Loucy (cell line): Measurements from ENCODE around the gene SNCA.
A peak's percentile ranks its signal among the peaks of the same experiment; 100 is the strongest.

Experiments
- H2AFZ ChIP-seq: fragments of 200-600 bp; sonication (generic); 2 replicates; pipeline ENCODE4 v1.6.0; 2016; ENCODE audit warnings: antibody characterized with exemption, mild to moderate bottlenecking, low read length, moderate library complexity
- H3F3A ChIP-seq: fragments of 200-600 bp; 2 replicates; pipeline ENCODE4 v1.6.0; 2016; ENCODE audit warnings: antibody characterized with exemption, low read depth, mild to moderate bottlenecking
- H3K27me3 ChIP-seq: fragments of 200-600 bp; sonication (generic); 2 replicates; pipeline ENCODE4 v1.6.1; 2014; ENCODE audit warnings: low read length, mild to moderate bottlenecking; ENCODE audit not compliant: insufficient read depth, poor library complexity, severe bottlenecking
- H3K36me3 ChIP-seq: fragments of 200-600 bp; sonication (generic); 2 replicates; pipeline ENCODE4 v1.6.1; 2016; ENCODE audit warnings: low read length; ENCODE audit not compliant: insufficient read depth
- H3K4me1 ChIP-seq: fragments of 200-600 bp; sonication (generic); 2 replicates; pipeline ENCODE4 v1.5.1; 2014; ENCODE audit warnings: low read length, mild to moderate bottlenecking; ENCODE audit not compliant: insufficient read depth, poor library complexity, severe bottlenecking
- H3K4me2 ChIP-seq: fragments of 200-600 bp; sonication (generic); 2 replicates; pipeline ENCODE4 v1.6.0; 2014; ENCODE audit warnings: antibody characterized with exemption, low read length, low read depth, mild to moderate bottlenecking; ENCODE audit not compliant: poor library complexity, severe bottlenecking
- H3K4me3 ChIP-seq: fragments of 200-600 bp; sonication (generic); 2 replicates; pipeline ENCODE4 v1.5.1; 2014; ENCODE audit warnings: low read length, mild to moderate bottlenecking, mixed read lengths; ENCODE audit not compliant: poor library complexity, severe bottlenecking
- H3K79me2 ChIP-seq: fragments of 200-600 bp; sonication (generic); 2 replicates; pipeline ENCODE4 v1.6.1; 2014; ENCODE audit warnings: low read length; ENCODE audit not compliant: insufficient read depth
- H3K9ac ChIP-seq: fragments of 200-600 bp; sonication (generic); 2 replicates; pipeline ENCODE4 v1.6.0; 2014; ENCODE audit warnings: mild to moderate bottlenecking, low read depth, low read length, moderate library complexity; ENCODE audit not compliant: poor library complexity, severe bottlenecking
- H3K9me2 ChIP-seq: fragments of 200-600 bp; sonication (generic); replicated peaks from 2 replicates; pipeline ENCODE4 v1.6.1; 2016; ENCODE audit warnings: low read depth, low read length, mixed read lengths
- H3K9me3 ChIP-seq: fragments of 200-600 bp; sonication (generic); 2 replicates; pipeline ENCODE4 v1.6.1; 2014; ENCODE audit warnings: mild to moderate bottlenecking, antibody characterized with exemption, low read length, low read depth; ENCODE audit not compliant: insufficient read depth
- H4K20me1 ChIP-seq: fragments of 200-600 bp; sonication (generic); 2 replicates; pipeline ENCODE4 v1.6.0; 2014; ENCODE audit warnings: antibody characterized with exemption, low read length, mild to moderate bottlenecking; ENCODE audit not compliant: insufficient read depth, poor library complexity, severe bottlenecking
- CTCF ChIP-seq: fragments of 200-600 bp; sonication (generic); conservative IDR thresholded peaks from 2 replicates; pipeline ENCODE4 v1.5.1; 2014; ENCODE audit warnings: mild to moderate bottlenecking, antibody characterized with exemption, low read length
- EZH2phosphoT487 ChIP-seq: fragments of 200-600 bp; IDR thresholded peaks from 2 replicates; pipeline ENCODE4 v1.6.1; 2018; ENCODE audit warnings: antibody characterized with exemption, mild to moderate bottlenecking, moderate library complexity, borderline replicate concordance

SNCA gene

DNA sequence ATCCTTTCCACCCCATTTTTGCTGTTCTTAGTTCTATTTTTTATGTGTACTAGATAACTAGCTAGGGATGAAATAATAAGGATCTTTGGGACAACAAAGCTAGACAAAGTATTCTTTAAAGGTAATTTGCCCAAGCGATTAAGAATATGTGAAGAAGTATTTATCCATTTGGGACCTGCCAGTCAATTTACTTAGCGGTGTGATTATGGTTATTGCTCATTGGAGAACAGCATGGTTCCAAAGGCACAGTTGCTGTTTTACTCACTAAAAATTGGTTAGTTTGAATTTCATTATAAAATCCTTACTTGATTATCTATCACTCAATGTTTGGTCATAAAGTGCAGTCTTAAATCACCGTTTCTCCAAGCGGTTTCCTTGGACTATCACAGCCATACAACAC is 124.1 kb downstream of the SNCA start:
- Histone ChIP-seq H3K9me2 (no peaks in the 10 kb centered on the region), H3K9ac (no peak overlapping the region), H3K79me2 (no peaks in the 10 kb centered on the region), H4K20me1 (no peaks in the 10 kb centered on the region), H3K4me1 (peaks cover 17% of the 10 kb centered on the region), H3F3A (no peaks in the 10 kb centered on the region), H3K9me3 (no peaks in the 10 kb centered on the region), H3K27me3 (no peaks in the 10 kb centered on the region), H3K4me3 (no peak overlapping the region), H2AFZ (no peak overlapping the region), H3K36me3 (no peaks in the 10 kb centered on the region), H3K4me2 (no peak overlapping the region)
- TF ChIP-seq CTCF = no peak

DNA sequence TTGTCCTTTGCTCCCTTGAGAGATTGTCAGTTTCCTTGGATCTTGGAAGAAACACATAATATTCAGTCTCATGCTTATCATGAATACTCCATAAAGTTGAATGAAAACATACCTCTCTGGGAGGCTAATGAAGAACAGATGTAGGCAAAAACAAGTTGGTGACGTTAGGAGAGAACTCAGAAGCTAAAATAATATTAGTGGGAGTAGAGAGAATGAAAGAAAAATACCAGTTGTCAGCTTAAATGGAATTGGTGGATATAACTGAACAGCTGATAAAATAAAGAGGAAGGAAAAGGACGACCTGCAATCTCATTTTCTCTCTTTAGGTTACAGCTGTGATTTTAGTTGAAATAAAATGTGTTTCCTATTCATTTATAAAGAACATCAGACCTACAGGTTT is 124.8 kb downstream of the SNCA start:
- Histone ChIP-seq H3K36me3 (no peaks in the 10 kb centered on the region), H3F3A (no peaks in the 10 kb centered on the region), H3K4me2 (no peak overlapping the region), H4K20me1 (no peaks in the 10 kb centered on the region), H2AFZ (no peak overlapping the region), H3K79me2 (no peaks in the 10 kb centered on the region), H3K9ac (no peak overlapping the region), H3K27me3 (no peaks in the 10 kb centered on the region), H3K9me2 (no peaks in the 10 kb centered on the region), H3K9me3 (no peaks in the 10 kb centered on the region), H3K4me1 (peaks cover 24% of the 10 kb centered on the region), H3K4me3 (no peak overlapping the region)
- TF ChIP-seq CTCF (no peak), EZH2phosphoT487 (no peak)

DNA sequence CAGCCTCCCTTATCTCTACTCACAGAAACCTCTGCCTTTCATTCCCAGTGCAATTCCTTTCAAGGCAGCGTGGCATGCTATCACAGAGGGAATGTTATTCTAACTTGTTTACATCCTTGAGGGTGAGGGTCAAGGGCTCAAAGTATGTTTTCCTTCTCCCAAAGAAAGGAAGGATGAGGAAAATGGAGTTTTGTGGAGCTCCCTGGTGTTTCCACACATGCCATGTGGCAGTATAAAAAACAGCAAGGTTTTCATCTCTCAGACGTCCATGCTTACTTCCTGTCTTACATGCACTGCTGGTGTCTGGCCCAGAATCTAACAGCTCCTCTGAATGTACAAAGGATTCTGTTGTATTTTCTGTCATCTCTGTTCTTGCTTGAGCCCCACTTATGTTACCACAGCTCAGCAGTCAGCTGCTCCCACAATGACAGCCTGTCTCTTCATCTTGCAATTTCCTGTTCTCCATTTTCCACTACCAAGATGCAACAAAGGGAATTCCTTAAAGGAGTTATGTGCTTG is 128.0 kb downstream of the SNCA start:
- peak overlapping the region; percentile 94 for H2AFZ ChIP-seq
- TF ChIP-seq EZH2phosphoT487 (no peak), CTCF (no peak)

More for the DNA sequence above, 128.0 kb downstream of the SNCA start:
- no peak overlapping the region for H3K4me3 ChIP-seq
- no peaks in the 10 kb centered on the region for H3K9me3 ChIP-seq
- H3F3A ChIP-seq = no peaks in the 10 kb centered on the region
- H3K4me1 ChIP-seq = peaks cover 27% of the 10 kb centered on the region
- H3K36me3 ChIP-seq = no peaks in the 10 kb centered on the region
- H3K4me2 ChIP-seq = no peak overlapping the region
- no peaks in the 10 kb centered on the region for H3K9me2 ChIP-seq
- no peaks in the 10 kb centered on the region for H4K20me1 ChIP-seq
- H3K27me3 ChIP-seq = no peaks in the 10 kb centered on the region
- H3K79me2 ChIP-seq = no peaks in the 10 kb centered on the region
- H3K9ac ChIP-seq = no peak overlapping the region
